Thyroid gland (tissue), 4 donors: ENCODE measurements around the gene EPM2AIP1. TPM values are rescaled to one million over a fixed set of nuclear protein-coding genes. Genes with fewer than 3 reads are reported as not detected.
"Not testable (repeated sequence)": the region's sequence is repeated elsewhere in the genome, so short reads cannot be mapped to it uniquely, and the experiment has no call there.

Experiments used
- DNase-seq, 2 donors: peaks; one replicate each; pipeline ENCODE4 v3.0.0-alpha.2; 2019
- H3K27ac ChIP-seq, 3 donors: fragments of 200-600 bp; sonication (generic); 1 replicate in 2 of 3; 2 replicates in 1 of 3; pipeline ENCODE4 v1.5.1; 2016 to 2019; ENCODE audit warnings: mild to moderate bottlenecking in 1 of 3, moderate library complexity in 1 of 3
- H3K27me3 ChIP-seq: fragments of 200-600 bp; sonication (generic); one replicate; pipeline ENCODE4 v1.5.1; 2019
- H3K36me3 ChIP-seq, 2 donors: fragments of 200-600 bp; sonication (generic); one replicate each; pipeline ENCODE4 v1.5.1; 2016 to 2019
- H3K4me1 ChIP-seq, 2 donors: fragments of 200-600 bp; sonication (generic); one replicate each; pipeline ENCODE4 v1.5.1; 2017 to 2019
- H3K4me3 ChIP-seq, 3 donors: fragments of 200-600 bp; sonication (generic); replicated peaks in 1 of 3; 1 replicate in 2 of 3; 2 replicates in 1 of 3; pipeline ENCODE4 v1.5.1; 2016; ENCODE audit warnings: mild to moderate bottlenecking in 1 of 3
- H3K9me3 ChIP-seq: fragments of 200-600 bp; sonication (generic); one replicate; pipeline ENCODE4 v1.5.1; 2017
- POLR2A ChIP-seq, 2 donors: fragments of 450-650 bp; IDR thresholded peaks; one replicate each; pipeline ENCODE4 v1.6.1; 2017; ENCODE audit warnings: antibody characterized with exemption in 2 of 2, mild to moderate bottlenecking in 2 of 2, moderate library complexity in 1 of 2
- WGBS, 2 donors: methylation state at CpG; one replicate each; pipeline ENCODE4 v1.1.5; 2017; 5-methylcytosine and 5-hydroxymethylcytosine counted together
- intact Hi-C: fragments of 100-400 bp; cut with DNase I; formaldehyde crosslinking; loops from one replicate; pipeline ENCODE4 v1.15.1; 2023
- total RNA-seq, 4 donors: library from RNA; depleted of rRNA; stranded (reverse); fragments of >200 nt; gene quantifications; one replicate each; pipeline ENCODE4 v1.2.3, GENCODE V29; 2016
- TF ChIP-seq, protein P1 (sequence below), 6 experiments: fragments of 200-600 bp in 3 of 6; fragments of 450-650 bp in 3 of 6; sonication (generic) in 3 of 6; IDR thresholded peaks; one replicate each; pipeline ENCODE4 v1.5.1; 2016 to 2019; ENCODE audit warnings: antibody characterized with exemption in 6 of 6, mild to moderate bottlenecking in 2 of 6, inconsistent platforms in 1 of 6, moderate library complexity in 1 of 6

Gene EPM2AIP1
- total RNA-seq, 4 donors from 2014 or later, result 25.3 to 48.0 (median 35.0) TPM

DNA sequence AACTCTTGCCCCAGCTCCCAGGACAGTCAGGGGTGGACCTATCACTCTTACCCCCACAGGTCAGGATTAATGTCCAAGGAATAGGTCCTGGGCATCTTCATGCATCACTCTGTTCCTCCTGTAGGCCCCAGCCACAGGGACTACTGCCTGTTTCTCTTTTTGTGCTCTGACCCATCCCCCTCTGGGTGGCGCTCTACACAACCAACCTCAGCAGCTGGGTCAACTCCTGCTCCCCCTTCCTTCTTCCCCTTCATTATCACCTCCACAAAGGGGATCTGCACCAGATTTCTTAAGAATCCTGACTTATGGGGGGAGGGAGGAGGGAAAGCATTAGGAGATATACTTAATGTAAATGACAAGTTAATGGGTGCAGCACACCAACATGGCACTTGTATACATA lies 35.9 kb downstream of the EPM2AIP1 start:
- TF ChIP-seq, protein P1, sequence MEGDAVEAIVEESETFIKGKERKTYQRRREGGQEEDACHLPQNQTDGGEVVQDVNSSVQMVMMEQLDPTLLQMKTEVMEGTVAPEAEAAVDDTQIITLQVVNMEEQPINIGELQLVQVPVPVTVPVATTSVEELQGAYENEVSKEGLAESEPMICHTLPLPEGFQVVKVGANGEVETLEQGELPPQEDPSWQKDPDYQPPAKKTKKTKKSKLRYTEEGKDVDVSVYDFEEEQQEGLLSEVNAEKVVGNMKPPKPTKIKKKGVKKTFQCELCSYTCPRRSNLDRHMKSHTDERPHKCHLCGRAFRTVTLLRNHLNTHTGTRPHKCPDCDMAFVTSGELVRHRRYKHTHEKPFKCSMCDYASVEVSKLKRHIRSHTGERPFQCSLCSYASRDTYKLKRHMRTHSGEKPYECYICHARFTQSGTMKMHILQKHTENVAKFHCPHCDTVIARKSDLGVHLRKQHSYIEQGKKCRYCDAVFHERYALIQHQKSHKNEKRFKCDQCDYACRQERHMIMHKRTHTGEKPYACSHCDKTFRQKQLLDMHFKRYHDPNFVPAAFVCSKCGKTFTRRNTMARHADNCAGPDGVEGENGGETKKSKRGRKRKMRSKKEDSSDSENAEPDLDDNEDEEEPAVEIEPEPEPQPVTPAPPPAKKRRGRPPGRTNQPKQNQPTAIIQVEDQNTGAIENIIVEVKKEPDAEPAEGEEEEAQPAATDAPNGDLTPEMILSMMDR (IDR thresholded peaks at IDR 0.05), result no peak
- no peak for TF ChIP-seq POLR2A (IDR thresholded peaks at IDR 0.05)
- Histone ChIP-seq H3K4me3 (no peak overlapping the region), H3K27me3 (no peaks in the 10 kb centered on the region), H3K4me1 (peaks cover 14 to 20% of the 10 kb centered on the region in 2 donors), H3K36me3 (no peaks in the 10 kb centered on the region), H3K27ac (no peak overlapping the region), H3K9me3 (no peaks in the 10 kb centered on the region)
- 88 to 95% methylated on average over 1 of the region's 1 CpG for WGBS, 2 donors
- intact Hi-C loops, result no loop called here
- DNase-seq, result no peak

GRCh38 chr3:36956155-36956554 lies 36.8 kb downstream of the EPM2AIP1 start:
- H3K9me3 ChIP-seq, result no peaks in the 10 kb centered on the region
- intact Hi-C loops, result no loop called here
- H3K27ac ChIP-seq, result no peak overlapping the region
- no peak for DNase-seq
- H3K4me3 ChIP-seq, result no peak overlapping the region
- peaks cover 14 to 20% of the 10 kb centered on the region in 2 donors for H3K4me1 ChIP-seq
- no peaks in the 10 kb centered on the region for H3K27me3 ChIP-seq
- no peaks in the 10 kb centered on the region for H3K36me3 ChIP-seq
- 88 to 95% methylated on average over 3 of the region's 3 CpGs for WGBS, 2 donors
- TF ChIP-seq, protein P1 (IDR thresholded peaks at IDR 0.05), result no peak
- TF ChIP-seq POLR2A (IDR thresholded peaks at IDR 0.05), result no peak

- Histone ChIP-seq H3K4me3 (no peak overlapping the region), H3K4me1 (peaks cover 6 to 12% of the 10 kb centered on the region in 2 donors), H3K36me3 (no peaks in the 10 kb centered on the region), H3K9me3 (no peaks in the 10 kb centered on the region), H3K27me3 (no peaks in the 10 kb centered on the region), H3K27ac (no peak overlapping the region)
- intact Hi-C loops, result no loop called here
- DNase-seq, result no peak
- TF ChIP-seq POLR2A (IDR thresholded peaks at IDR 0.05), result no peak
- TF ChIP-seq, protein P1 (IDR thresholded peaks at IDR 0.05), result no peak
Measured at GRCh38 chr3:36954452-36955134, 38.3 kb downstream of the EPM2AIP1 start.

- peaks cover 9 to 11% of the 10 kb centered on the region in 2 donors for H3K4me1 ChIP-seq
- H3K27ac ChIP-seq, H3K36me3 ChIP-seq, H3K9me3 ChIP-seq, H3K27me3 ChIP-seq, intact Hi-C loops, H3K4me3 ChIP-seq, DNase-seq: not testable (repeated sequence)
- WGBS, 2 donors, result 94 to 97% methylated on average over 5 of the region's 5 CpGs
Measured at GRCh38 chr3:36947814-36948213, 45.1 kb downstream of the EPM2AIP1 start.

GRCh38 chr3:36945333-36945980 lies 47.5 kb downstream of the EPM2AIP1 start:
- DNase-seq, result no peak
- no peaks in the 10 kb centered on the region for H3K9me3 ChIP-seq

More at GRCh38 chr3:36945333-36945980, 47.5 kb downstream of the EPM2AIP1 start:
- WGBS, 2 donors, result 76 to 77% methylated on average over 26 to 27 of the region's 28 CpGs
- Histone ChIP-seq H3K4me1 (peaks cover 15 to 28% of the 10 kb centered on the region in 2 donors), H3K36me3 (no peaks in the 10 kb centered on the region), H3K27ac (no peak overlapping the region), H3K27me3 (no peaks in the 10 kb centered on the region), H3K4me3 (peak overlapping the region in 1 of 3 donors; percentile 82)
- intact Hi-C loops, result no loop called here
- TF ChIP-seq POLR2A (IDR thresholded peaks at IDR 0.05), result no peak
- TF ChIP-seq, protein P1 (IDR thresholded peaks at IDR 0.05), result no peak
